Ishikawa (cell line): ENCODE results near the gene PKD2.

Experiments used
- CEBPB ChIP-seq: IDR thresholded peaks from 2 replicates; pipeline ENCODE4 v1.6.1; 2012
- CREB1 ChIP-seq: IDR thresholded peaks from 2 replicates; pipeline ENCODE4 v1.6.1; 2012; ENCODE audit warnings: low read depth
- EGR1 ChIP-seq: IDR thresholded peaks from 2 replicates; pipeline ENCODE4 v1.6.1; 2012
- EP300 ChIP-seq: IDR thresholded peaks from 2 replicates; pipeline ENCODE4 v1.6.1; 2012; ENCODE audit warnings: borderline replicate concordance
- FOXM1 ChIP-seq: IDR thresholded peaks from 2 replicates; pipeline ENCODE4 v1.6.1; 2012; ENCODE audit warnings: low read depth, borderline replicate concordance
- MAX ChIP-seq: IDR thresholded peaks from 2 replicates; pipeline ENCODE4 v1.6.1; 2012
- NFIC ChIP-seq: IDR thresholded peaks from 2 replicates; pipeline ENCODE4 v1.6.1; 2012
- RAD21 ChIP-seq: IDR thresholded peaks from 2 replicates; pipeline ENCODE4 v1.6.1; 2012; ENCODE audit warnings: low read depth
- REST ChIP-seq: IDR thresholded peaks from 2 replicates; pipeline ENCODE4 v1.6.1; 2012; ENCODE audit warnings: low read depth, mild to moderate bottlenecking
- TAF1 ChIP-seq: IDR thresholded peaks from 2 replicates; pipeline ENCODE4 v1.6.1; 2012; ENCODE audit warnings: low read depth, mild to moderate bottlenecking
- TCF12 ChIP-seq: IDR thresholded peaks from 2 replicates; pipeline ENCODE4 v1.6.1; 2012; ENCODE audit warnings: low read depth
- TEAD4 ChIP-seq: IDR thresholded peaks from 2 replicates; pipeline ENCODE4 v1.6.1; 2012
- USF1 ChIP-seq: IDR thresholded peaks from 2 replicates; pipeline ENCODE4 v1.6.1; 2012
- YY1 ChIP-seq: IDR thresholded peaks from 2 replicates; pipeline ENCODE4 v1.6.1; 2012; ENCODE audit warnings: low read depth
- ZBTB7A ChIP-seq: IDR thresholded peaks from 2 replicates; pipeline ENCODE4 v1.6.1; 2012; ENCODE audit warnings: low read depth

The PKD2 gene

GRCh38 chr4:88007304-88008121 lies at the start of gene PKD2:
PKD2 (plus strand) TSS chr4:88007635; CDS start chr4:88007734, 99 bp downstream.
- TF ChIP-seq YY1, result peak; percentile 77
- peak; percentile 49; the same call in 1 of the 2 replicates for TF ChIP-seq MAX
- no peak; the same call in 1 of the 2 replicates for TF ChIP-seq ZBTB7A
- peak; percentile 49; the same call in 1 of the 2 replicates for TF ChIP-seq TAF1
- TF ChIP-seq EGR1, result peak; percentile 67; the same call in 1 of the 2 replicates

- TF ChIP-seq TCF12 (no peak), EGR1 (no peak), EP300 (no peak), FOXM1 (no peak), ZBTB7A (no peak), RAD21 (no peak), CREB1 (no peak), TEAD4 (no peak), TAF1 (no peak), YY1 (no peak), USF1 (no peak), NFIC (no peak), REST (no peak), CEBPB (no peak)
These were observed 45.4 kb upstream of the PKD2 start for GRCh38 chr4:87961993-87962392.

GRCh38 chr4:87962398-87963146 lies 44.9 kb upstream of the PKD2 start:
- TF ChIP-seq CEBPB (no peak), TEAD4 (no peak), USF1 (no peak), TCF12 (no peak), ZBTB7A (no peak), TAF1 (no peak), CREB1 (no peak), RAD21 (no peak), YY1 (no peak), NFIC (no peak), REST (no peak), EP300 (no peak), MAX (no peak), EGR1 (no peak), FOXM1 (no peak)

GRCh38 chr4:87965501-87965975 lies 41.9 kb upstream of the PKD2 start:
- TF ChIP-seq TAF1, result no peak
- no peak for TF ChIP-seq NFIC
- TF ChIP-seq TEAD4, result no peak
- no peak for TF ChIP-seq CREB1
- TF ChIP-seq FOXM1, result no peak
- no peak for TF ChIP-seq YY1

- TF ChIP-seq FOXM1 (no peak), TCF12 (no peak), ZBTB7A (no peak), NFIC (no peak), RAD21 (no peak)
These were observed 41.3 kb upstream of the PKD2 start for GRCh38 chr4:87966095-87966496.

- TF ChIP-seq TCF12 (no peak), TAF1 (no peak), FOXM1 (no peak), YY1 (no peak), TEAD4 (no peak), USF1 (no peak), MAX (no peak), NFIC (no peak), ZBTB7A (no peak), CEBPB (no peak), CREB1 (no peak)
These were observed 40.2 kb upstream of the PKD2 start for GRCh38 chr4:87967193-87967592.
